A673 (cell line): ENCODE data around the gene TECPR1. TPM values are rescaled to one million over a fixed set of nuclear protein-coding genes. Genes with fewer than 3 reads are reported as not detected.

Experiments used
- BruUV-seq: library from RNA; stranded (reverse); fragments of 400-500 nt; replicated peaks from 2 replicates; lab custom pipeline; 2021; lab: Mats Ljungman, UMichigan
- CTCF ChIA-PET: fragments of 300-600 bp; sonication (Branson Sonifier 250); formaldehyde crosslinking; loops from one replicate; lab custom pipeline; 2022; ENCODE audit warnings: antibody characterized with exemption; lab: Charles Lee
- POLR2A ChIA-PET: fragments of 300-600 bp; sonication (Branson Sonifier 250); formaldehyde crosslinking; loops from one replicate; lab custom pipeline; 2022; ENCODE audit warnings: antibody characterized with exemption; ENCODE audit not compliant: low non-redundant PET; lab: Charles Lee
- DNase-seq: peaks from one replicate; pipeline ENCODE4 v3.0.0-alpha.2; 2015; ENCODE audit warnings: low spot score
- H3K27ac ChIP-seq: fragments of 200-600 bp; sonication (generic); 2 replicates; pipeline ENCODE4 v1.5.1; 2016; ENCODE audit warnings: mixed run types, low read depth, mild to moderate bottlenecking, mixed read lengths, antibody characterized with exemption, low read length; ENCODE audit not compliant: poor library complexity, severe bottlenecking
- H3K27me3 ChIP-seq: fragments of 200-600 bp; sonication (generic); replicated peaks from 2 replicates; pipeline ENCODE4 v1.6.1; 2017; ENCODE audit warnings: mixed run types, low read depth, mild to moderate bottlenecking, mixed read lengths, antibody characterized with exemption, low read length; ENCODE audit not compliant: insufficient read depth, poor library complexity
- H3K36me3 ChIP-seq: fragments of 200-600 bp; sonication (generic); 2 replicates; pipeline ENCODE4 v1.6.1; 2016; ENCODE audit warnings: mixed run types, mild to moderate bottlenecking, mixed read lengths, antibody characterized with exemption, low read length; ENCODE audit not compliant: insufficient read depth, poor library complexity, severe bottlenecking
- H3K4me1 ChIP-seq: fragments of 200-600 bp; sonication (generic); 2 replicates; pipeline ENCODE4 v1.6.1; 2017; ENCODE audit warnings: mixed run types, mild to moderate bottlenecking, mixed read lengths, antibody characterized with exemption, low read length; ENCODE audit not compliant: insufficient read depth, poor library complexity, severe bottlenecking
- H3K4me3 ChIP-seq: fragments of 200-600 bp; sonication (generic); 2 replicates; pipeline ENCODE4 v1.5.1; 2016; ENCODE audit warnings: low read depth, mixed run types, mild to moderate bottlenecking, mixed read lengths, low read length; ENCODE audit not compliant: poor library complexity, severe bottlenecking
- H3K9me3 ChIP-seq: fragments of 200-600 bp; sonication (generic); 2 replicates; pipeline ENCODE4 v1.6.1; 2016; ENCODE audit warnings: mixed run types, low read depth, mild to moderate bottlenecking, mixed read lengths, antibody characterized with exemption, low read length; ENCODE audit not compliant: poor library complexity, severe bottlenecking
- EZH2 ChIP-seq: fragments of 200-600 bp; sonication (generic); IDR thresholded peaks from 2 replicates; pipeline ENCODE4 v1.6.1; 2017; ENCODE audit warnings: borderline replicate concordance, low read depth, mild to moderate bottlenecking, mixed read lengths, antibody characterized with exemption, low read length; ENCODE audit not compliant: poor library complexity, severe bottlenecking
- intact Hi-C: fragments of 100-400 bp; cut with micrococcal nuclease; formaldehyde crosslinking; loops from one replicate; pipeline ENCODE4 v1.10.0; 2022; ENCODE audit not compliant: unreplicated experiment
- total RNA-seq: library from RNA; stranded (reverse); gene quantifications from 2 replicates; pipeline ENCODE4 v1.2.3, GENCODE V29; 2021
- TF ChIP-seq, protein P1 (sequence below): fragments of 300-800, 200-600 bp; sonication (generic); conservative IDR thresholded peaks from 2 replicates; pipeline ENCODE4 v1.5.1; 2017; ENCODE audit warnings: low read depth, mild to moderate bottlenecking, antibody characterized with exemption, low read length, moderate library complexity, mixed read lengths

The TECPR1 gene
- total RNA-seq, 1 experiment from 2014 or later, result 25.9 TPM

DNA sequence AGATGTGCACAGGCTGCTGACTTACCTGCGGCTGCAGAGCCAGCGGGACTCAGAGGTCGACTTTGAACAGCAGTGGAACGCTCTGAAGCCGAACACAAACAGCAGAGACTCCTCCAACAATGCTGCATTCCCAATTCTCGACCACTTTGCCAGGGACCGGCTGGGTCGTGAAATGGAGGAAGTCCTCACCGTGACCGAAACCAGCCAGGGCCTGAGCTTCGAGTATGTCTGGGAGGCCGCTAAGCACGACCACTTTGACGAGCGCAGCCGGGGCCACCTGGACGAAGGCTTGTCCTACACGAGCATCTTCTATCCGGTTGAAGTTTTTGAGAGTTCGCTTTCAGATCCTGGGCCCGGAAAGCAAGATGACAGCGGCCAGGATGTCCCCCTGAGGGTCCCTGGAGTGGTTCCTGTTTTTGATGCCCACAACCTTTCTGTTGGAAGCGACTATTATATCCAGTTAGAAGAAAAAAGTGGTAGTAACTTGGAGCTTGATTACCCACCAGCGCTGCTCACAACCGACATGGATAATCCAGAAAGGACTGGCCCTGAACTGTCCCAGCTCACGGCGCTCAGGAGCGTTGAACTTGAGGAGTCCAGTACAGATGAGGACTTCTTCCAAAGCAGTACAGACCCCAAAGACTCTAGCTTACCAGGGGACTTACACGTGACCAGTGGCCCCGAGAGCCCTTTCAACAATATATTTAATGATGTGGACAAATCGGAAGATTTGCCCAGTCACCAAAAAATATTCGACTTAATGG, 60.2 kb downstream of the TECPR1 start:
- no peak for TF ChIP-seq EZH2
- TF ChIP-seq, protein P1, sequence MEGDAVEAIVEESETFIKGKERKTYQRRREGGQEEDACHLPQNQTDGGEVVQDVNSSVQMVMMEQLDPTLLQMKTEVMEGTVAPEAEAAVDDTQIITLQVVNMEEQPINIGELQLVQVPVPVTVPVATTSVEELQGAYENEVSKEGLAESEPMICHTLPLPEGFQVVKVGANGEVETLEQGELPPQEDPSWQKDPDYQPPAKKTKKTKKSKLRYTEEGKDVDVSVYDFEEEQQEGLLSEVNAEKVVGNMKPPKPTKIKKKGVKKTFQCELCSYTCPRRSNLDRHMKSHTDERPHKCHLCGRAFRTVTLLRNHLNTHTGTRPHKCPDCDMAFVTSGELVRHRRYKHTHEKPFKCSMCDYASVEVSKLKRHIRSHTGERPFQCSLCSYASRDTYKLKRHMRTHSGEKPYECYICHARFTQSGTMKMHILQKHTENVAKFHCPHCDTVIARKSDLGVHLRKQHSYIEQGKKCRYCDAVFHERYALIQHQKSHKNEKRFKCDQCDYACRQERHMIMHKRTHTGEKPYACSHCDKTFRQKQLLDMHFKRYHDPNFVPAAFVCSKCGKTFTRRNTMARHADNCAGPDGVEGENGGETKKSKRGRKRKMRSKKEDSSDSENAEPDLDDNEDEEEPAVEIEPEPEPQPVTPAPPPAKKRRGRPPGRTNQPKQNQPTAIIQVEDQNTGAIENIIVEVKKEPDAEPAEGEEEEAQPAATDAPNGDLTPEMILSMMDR, result no peak
- Histone ChIP-seq H3K4me3 (no peak overlapping the region), H3K27me3 (no peaks in the 10 kb centered on the region), H3K36me3 (peaks cover 16% of the 10 kb centered on the region), H3K4me1 (no peaks in the 10 kb centered on the region), H3K27ac (no peak overlapping the region), H3K9me3 (no peaks in the 10 kb centered on the region)
- ChIA-PET CTCF (no interaction called here), POLR2A (no interaction called here)
- DNase-seq, result no peak
- BruUV-seq, result no TSS peak
- intact Hi-C loops, result no loop called here

DNA sequence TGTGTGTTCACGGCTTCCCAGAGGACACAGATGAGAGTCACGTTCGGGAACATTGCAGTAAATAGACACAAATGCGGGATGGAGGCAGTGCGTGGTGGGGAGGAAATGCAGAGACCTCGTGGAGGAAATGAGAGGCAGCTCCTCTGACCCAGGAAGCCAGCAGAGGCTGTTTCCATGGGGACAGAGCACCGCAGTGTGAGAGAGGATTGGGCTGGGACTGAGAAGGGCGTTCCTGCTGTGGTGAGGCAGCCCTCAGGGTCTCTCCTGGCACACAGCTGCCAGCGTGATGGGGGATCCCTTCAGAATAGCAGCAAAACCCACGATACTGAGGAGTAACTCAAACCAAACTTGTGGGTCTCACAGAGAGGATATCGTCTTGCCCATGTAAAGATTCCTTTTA, 62.5 kb downstream of the TECPR1 start:
- intact Hi-C loops, result no loop called here
- TF ChIP-seq, protein P1, result no peak
- no peak for TF ChIP-seq EZH2
- no peak for DNase-seq
- ChIA-PET CTCF (no interaction called here), POLR2A (no interaction called here)
- BruUV-seq, result no TSS peak
- peaks cover 16% of the 10 kb centered on the region for H3K36me3 ChIP-seq
- no peak overlapping the region for H3K4me3 ChIP-seq
- no peaks in the 10 kb centered on the region for H3K4me1 ChIP-seq
- no peaks in the 10 kb centered on the region for H3K9me3 ChIP-seq
- no peaks in the 10 kb centered on the region for H3K27me3 ChIP-seq
- no peak overlapping the region for H3K27ac ChIP-seq

DNA sequence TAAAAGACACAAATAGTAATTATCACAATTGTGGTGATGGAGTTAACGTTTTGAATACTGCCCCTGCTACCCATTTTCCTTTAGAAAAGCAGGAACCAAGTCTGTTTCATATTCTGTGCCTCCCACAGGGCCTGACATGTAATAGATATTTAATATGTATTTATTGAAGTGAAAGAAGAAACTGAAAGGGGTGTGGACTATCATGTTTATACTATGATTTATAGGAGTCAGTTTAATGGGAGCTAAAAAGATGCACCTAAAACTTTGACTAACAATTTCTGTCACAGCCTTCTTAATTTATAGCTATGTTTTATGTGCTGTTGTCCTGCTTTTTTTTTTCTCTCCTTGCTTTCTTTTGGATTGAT, 64.9 kb downstream of the TECPR1 start:
- no peaks in the 10 kb centered on the region for H3K27me3 ChIP-seq
- intact Hi-C loops, result no loop called here
- H3K27ac ChIP-seq, result no peak overlapping the region
- TF ChIP-seq, protein P1, result no peak
- no peak for TF ChIP-seq EZH2
- POLR2A ChIA-PET, result no interaction called here
- CTCF ChIA-PET, result no interaction called here
- peaks cover 4% of the 10 kb centered on the region for H3K36me3 ChIP-seq
- H3K4me3 ChIP-seq, result no peak overlapping the region
- no peak for DNase-seq
- H3K4me1 ChIP-seq, result no peaks in the 10 kb centered on the region
- H3K9me3 ChIP-seq, result no peaks in the 10 kb centered on the region
- BruUV-seq, result no TSS peak
